Fibroblast of lung (primary cell): ENCODE measurements around the gene PPIP5K1. TPM values are rescaled to one million over a fixed set of nuclear protein-coding genes. Genes with fewer than 3 reads are reported as not detected.

Experiments
- DNase-seq, 2 donors: peaks; one replicate each; pipeline versions ENCODE4 v3.0.0 to v3.0.0-alpha.2; 2010; ENCODE audit warnings: low read depth in 2 of 2
- H2AFZ ChIP-seq: 2 replicates; pipeline ENCODE4 v1.5.1; 2012; ENCODE audit warnings: low read length, control low read depth, inconsistent platforms
- H3K27ac ChIP-seq: 2 replicates; pipeline ENCODE4 v1.5.1; 2011; ENCODE audit warnings: low read length, control low read depth; ENCODE audit not compliant: insufficient read depth
- H3K27me3 ChIP-seq: 2 replicates; pipeline ENCODE4 v1.5.1; 2011; ENCODE audit warnings: mild to moderate bottlenecking, low read length; ENCODE audit not compliant: control insufficient read depth, insufficient read depth
- H3K36me3 ChIP-seq: 2 replicates; pipeline ENCODE4 v1.5.1; 2011; ENCODE audit warnings: low read length; ENCODE audit not compliant: control insufficient read depth, insufficient read depth
- H3K4me1 ChIP-seq: 2 replicates; pipeline ENCODE4 v1.5.1; 2011; ENCODE audit warnings: low read length; ENCODE audit not compliant: control insufficient read depth, insufficient read depth; ENCODE audit errors: extremely low read depth
- H3K4me2 ChIP-seq: 2 replicates; pipeline ENCODE4 v1.5.1; 2011; ENCODE audit warnings: low read length, control low read depth; ENCODE audit not compliant: insufficient read depth; ENCODE audit errors: extremely low read depth
- H3K4me3 ChIP-seq, 4 experiments: fragments of 200-600 bp in 1 of 4; sonication (generic) in 1 of 4; replicated peaks in 1 of 4; 2 replicates each; pipeline ENCODE4 v1.5.1; 2011 to 2016; ENCODE audit warnings: low read length in 4 of 4, low read depth in 3 of 4, mild to moderate bottlenecking in 3 of 4, control low read depth in 2 of 4, inconsistent platforms in 1 of 4, mixed read lengths in 1 of 4; ENCODE audit not compliant: insufficient read depth in 1 of 4; ENCODE audit errors: control extremely low read depth in 1 of 4
- H3K79me2 ChIP-seq: 2 replicates; pipeline ENCODE4 v1.5.1; 2012; ENCODE audit warnings: mild to moderate bottlenecking, low read length, inconsistent platforms; ENCODE audit not compliant: control insufficient read depth, insufficient read depth
- H3K9ac ChIP-seq: 2 replicates; pipeline ENCODE4 v1.5.1; 2011; ENCODE audit warnings: mild to moderate bottlenecking, low read length, control low read depth; ENCODE audit not compliant: insufficient read depth
- H3K9me3 ChIP-seq: 2 replicates; pipeline ENCODE4 v1.5.1; 2012; ENCODE audit warnings: low read depth, low read length; ENCODE audit not compliant: control insufficient read depth, insufficient read depth
- H4K20me1 ChIP-seq: 2 replicates; pipeline ENCODE4 v1.5.1; 2011; ENCODE audit warnings: low read length; ENCODE audit not compliant: control insufficient read depth, insufficient read depth; ENCODE audit errors: extremely low read depth
- CTCF ChIP-seq, 2 donors: IDR thresholded peaks in 1 of 2; conservative IDR thresholded peaks in 1 of 2; 1 replicate in 1 of 2; 2 replicates in 1 of 2; pipeline ENCODE4 v1.5.1; 2011 to 2012; ENCODE audit warnings: low read length in 2 of 2, control low read depth in 1 of 2, inconsistent platforms in 1 of 2, low read depth in 1 of 2, mild to moderate bottlenecking in 1 of 2
- EZH2 ChIP-seq: IDR thresholded peaks from 2 replicates; pipeline ENCODE4 v1.5.1; 2012; ENCODE audit warnings: low read length, control low read depth, mild to moderate bottlenecking; ENCODE audit errors: missing control alignments
- polyA plus RNA-seq, 2 donors: library from polyadenylated mRNA; depleted of rRNA in 1 of 2; stranded (reverse) in 1 of 2; unstranded in 1 of 2; fragments of >200 nt; gene quantifications; 2 replicates each; pipeline ENCODE4 v1.2.1, GENCODE V29; 2011 to 2012; ENCODE audit warnings: missing spikeins in 1 of 2
- total RNA-seq: library from RNA; depleted of rRNA; stranded (reverse); fragments of >200 nt; gene quantifications from 2 replicates; pipeline ENCODE4 v1.2.1, GENCODE V29; 2014

The PPIP5K1 gene
- total and polyA plus RNA-seq, 2 donors (not counting 1 experiment from before 2014, with no cell fraction given), result 19.6 to 40.8 TPM

DNA sequence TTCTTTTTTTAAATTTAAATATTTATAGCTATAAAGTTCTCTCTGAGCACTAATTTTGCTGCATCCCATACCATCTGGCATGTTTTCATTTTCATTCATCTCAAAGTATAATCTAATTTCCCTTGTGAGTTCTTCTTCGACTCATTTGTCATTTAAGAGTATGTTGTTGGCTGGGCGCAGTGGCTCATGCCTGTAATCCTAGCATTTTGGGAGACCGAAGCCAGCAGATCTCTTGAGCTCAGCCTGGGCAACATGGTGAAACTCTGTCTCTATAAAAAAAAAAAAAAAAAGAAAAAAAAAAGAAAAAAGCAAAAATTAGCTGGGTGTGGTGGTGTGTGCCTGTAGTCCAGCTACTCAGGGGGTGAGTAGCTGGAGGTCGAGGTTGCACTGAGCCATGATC is 37.8 kb downstream of the PPIP5K1 start:
- Histone ChIP-seq H3K27ac (no peak overlapping the region), H3K27me3 (no peaks in the 10 kb centered on the region), H3K4me2 (no peak overlapping the region), H3K36me3 (no peaks in the 10 kb centered on the region), H3K79me2 (no peaks in the 10 kb centered on the region), H3K9me3 (no peaks in the 10 kb centered on the region), H3K9ac (no peak overlapping the region), H4K20me1 (no peaks in the 10 kb centered on the region), H3K4me1 (no peaks in the 10 kb centered on the region), H3K4me3 (no peak overlapping the region), H2AFZ (no peak overlapping the region)
- no peak for TF ChIP-seq CTCF (conservative IDR thresholded peaks at IDR 0.05 in 1 of 2, IDR thresholded peaks at IDR 0.05 in 1 of 2; ENCODE audit: low read depth in 1 of 2, low read length in 2 of 2)
- DNase-seq, result no peak

GRCh38 chr15:43550527-43551363 is 39.3 kb downstream of the PPIP5K1 start:
- Histone ChIP-seq H2AFZ (no peak overlapping the region), H4K20me1 (no peaks in the 10 kb centered on the region)

GRCh38 chr15:43547539-43547938 is 42.5 kb downstream of the PPIP5K1 start:
- Histone ChIP-seq H3K27me3 (no peaks in the 10 kb centered on the region), H3K4me3 (no peak overlapping the region), H3K36me3 (no peaks in the 10 kb centered on the region), H3K4me2 (no peak overlapping the region), H2AFZ (no peak overlapping the region), H4K20me1 (no peaks in the 10 kb centered on the region), H3K9me3 (no peaks in the 10 kb centered on the region), H3K4me1 (no peaks in the 10 kb centered on the region), H3K9ac (no peak overlapping the region), H3K27ac (no peak overlapping the region), H3K79me2 (no peaks in the 10 kb centered on the region)
- no peak for DNase-seq
- no peak for TF ChIP-seq EZH2
- no peak for TF ChIP-seq CTCF (conservative IDR thresholded peaks at IDR 0.05 in 1 of 2, IDR thresholded peaks at IDR 0.05 in 1 of 2; ENCODE audit: low read depth in 1 of 2, low read length in 2 of 2)

More at GRCh38 chr15:43550527-43551363, 39.3 kb downstream of the PPIP5K1 start:
- Histone ChIP-seq H3K9me3 (no peaks in the 10 kb centered on the region), H3K4me3 (no peak overlapping the region), H3K36me3 (no peaks in the 10 kb centered on the region), H3K79me2 (no peaks in the 10 kb centered on the region), H3K9ac (no peak overlapping the region), H3K27ac (no peak overlapping the region), H3K4me2 (no peak overlapping the region), H3K4me1 (no peaks in the 10 kb centered on the region), H3K27me3 (no peaks in the 10 kb centered on the region)
- TF ChIP-seq CTCF (conservative IDR thresholded peaks at IDR 0.05 in 1 of 2, IDR thresholded peaks at IDR 0.05 in 1 of 2; ENCODE audit: low read depth in 1 of 2, low read length in 2 of 2) (no peak), EZH2 (no peak)
- peak in 1 of 2 donors; percentile 79 for DNase-seq
